ENCODE data around the gene LVRN.
"Not testable (repeated sequence)": the region's sequence is repeated elsewhere in the genome, so short reads cannot be mapped to it uniquely, and the experiment has no call there.

Gene LVRN

GRCh38 chr5:115962239-115962564, at the start of gene LVRN:
LVRN (plus strand) TSS chr5:115962475; CDS start chr5:115962618, 143 bp downstream.
- Histone ChIP-seq H3K27ac (ENCODE audit: low read depth, low read length) (no peak within 1 kb of the TSS), H3K4me1 (ENCODE audit: control insufficient read depth, insufficient read depth, low read length) (no peaks in the 10 kb centered on the region; the same call in 1 of the 2 replicates), H3K9me3 (ENCODE audit: control insufficient read depth, insufficient read depth, low read length) (no peaks in the 10 kb centered on the region), H3K9ac (ENCODE audit: low read depth, low read length) (no peak within 1 kb of the TSS), H3K27me3 (ENCODE audit: control insufficient read depth, insufficient read depth, low read length) (peaks cover 64% of the 10 kb centered on the region), H3K4me3 (ENCODE audit: low read depth, low read length) (peak within 1 kb of the TSS; percentile 63), H3K36me3 (ENCODE audit: control insufficient read depth, insufficient read depth, low read length) (no peaks in the 10 kb centered on the region)

- not testable (repeated sequence) for H3K27ac ChIP-seq (ENCODE audit: low read depth, low read length); H3K36me3 ChIP-seq (ENCODE audit: control insufficient read depth, insufficient read depth, low read length); H3K9ac ChIP-seq (ENCODE audit: low read depth, low read length); H3K27me3 ChIP-seq (ENCODE audit: control insufficient read depth, insufficient read depth, low read length); H3K9me3 ChIP-seq (ENCODE audit: control insufficient read depth, insufficient read depth, low read length); H3K4me3 ChIP-seq (ENCODE audit: low read depth, low read length); H3K4me1 ChIP-seq (ENCODE audit: control insufficient read depth, insufficient read depth, low read length)
Measured at GRCh38 chr5:115913623-115914400, 48.5 kb upstream of the LVRN start.

GRCh38 chr5:115920171-115920725, 42.0 kb upstream of the LVRN start:
- no peaks in the 10 kb centered on the region for H3K9me3 ChIP-seq (ENCODE audit: control insufficient read depth, insufficient read depth, low read length)
- H3K4me1 ChIP-seq (ENCODE audit: control insufficient read depth, insufficient read depth, low read length), result no peaks in the 10 kb centered on the region
- no peak overlapping the region for H3K9ac ChIP-seq (ENCODE audit: low read depth, low read length)
- no peak overlapping the region for H3K27ac ChIP-seq (ENCODE audit: low read depth, low read length)
- no peaks in the 10 kb centered on the region for H3K27me3 ChIP-seq (ENCODE audit: control insufficient read depth, insufficient read depth, low read length)
- H3K4me3 ChIP-seq (ENCODE audit: low read depth, low read length), result no peak overlapping the region
- H3K36me3 ChIP-seq (ENCODE audit: control insufficient read depth, insufficient read depth, low read length), result no peaks in the 10 kb centered on the region

- not testable (repeated sequence) for H3K27ac ChIP-seq (ENCODE audit: low read depth, low read length); H3K9me3 ChIP-seq (ENCODE audit: control insufficient read depth, insufficient read depth, low read length); H3K27me3 ChIP-seq (ENCODE audit: control insufficient read depth, insufficient read depth, low read length); H3K4me3 ChIP-seq (ENCODE audit: low read depth, low read length); H3K36me3 ChIP-seq (ENCODE audit: control insufficient read depth, insufficient read depth, low read length); H3K4me1 ChIP-seq (ENCODE audit: control insufficient read depth, insufficient read depth, low read length); H3K9ac ChIP-seq (ENCODE audit: low read depth, low read length)
Measured at GRCh38 chr5:115928578-115929407, 33.5 kb upstream of the LVRN start.

GRCh38 chr5:115930171-115930570, 32.1 kb upstream of the LVRN start:
- not testable (repeated sequence) for H3K27ac ChIP-seq (ENCODE audit: low read depth, low read length); H3K27me3 ChIP-seq (ENCODE audit: control insufficient read depth, insufficient read depth, low read length); H3K4me1 ChIP-seq (ENCODE audit: control insufficient read depth, insufficient read depth, low read length); H3K4me3 ChIP-seq (ENCODE audit: low read depth, low read length); H3K9ac ChIP-seq (ENCODE audit: low read depth, low read length); H3K9me3 ChIP-seq (ENCODE audit: control insufficient read depth, insufficient read depth, low read length); H3K36me3 ChIP-seq (ENCODE audit: control insufficient read depth, insufficient read depth, low read length)

GRCh38 chr5:115930630-115931337, 31.5 kb upstream of the LVRN start:
- Histone ChIP-seq H3K36me3 (ENCODE audit: control insufficient read depth, insufficient read depth, low read length) (no peaks in the 10 kb centered on the region), H3K27me3 (ENCODE audit: control insufficient read depth, insufficient read depth, low read length) (no peaks in the 10 kb centered on the region), H3K4me3 (ENCODE audit: low read depth, low read length) (no peak overlapping the region), H3K9ac (ENCODE audit: low read depth, low read length) (no peak overlapping the region), H3K27ac (ENCODE audit: low read depth, low read length) (no peak overlapping the region), H3K9me3 (ENCODE audit: control insufficient read depth, insufficient read depth, low read length) (no peaks in the 10 kb centered on the region), H3K4me1 (ENCODE audit: control insufficient read depth, insufficient read depth, low read length) (peaks cover 7% of the 10 kb centered on the region; the same call in 1 of the 2 replicates)

- Histone ChIP-seq H3K27ac (ENCODE audit: low read depth, low read length) (no peak overlapping the region), H3K9ac (ENCODE audit: low read depth, low read length) (no peak overlapping the region), H3K9me3 (ENCODE audit: control insufficient read depth, insufficient read depth, low read length) (no peaks in the 10 kb centered on the region)
Measured at GRCh38 chr5:115932991-115933390, 29.3 kb upstream of the LVRN start.

GRCh38 chr5:115934388-115934974, 27.8 kb upstream of the LVRN start:
- no peak overlapping the region for H3K27ac ChIP-seq (ENCODE audit: low read depth, low read length)
- peaks cover 10% of the 10 kb centered on the region; the same call in 1 of the 2 replicates for H3K4me1 ChIP-seq (ENCODE audit: control insufficient read depth, insufficient read depth, low read length)
- H3K9ac ChIP-seq (ENCODE audit: low read depth, low read length), result no peak overlapping the region
- H3K4me3 ChIP-seq (ENCODE audit: low read depth, low read length), result no peak overlapping the region
- H3K9me3 ChIP-seq (ENCODE audit: control insufficient read depth, insufficient read depth, low read length), result no peaks in the 10 kb centered on the region
- no peaks in the 10 kb centered on the region for H3K27me3 ChIP-seq (ENCODE audit: control insufficient read depth, insufficient read depth, low read length)
- H3K36me3 ChIP-seq (ENCODE audit: control insufficient read depth, insufficient read depth, low read length), result no peaks in the 10 kb centered on the region

More at GRCh38 chr5:115932991-115933390, 29.3 kb upstream of the LVRN start:
- Histone ChIP-seq H3K27me3 (ENCODE audit: control insufficient read depth, insufficient read depth, low read length) (no peaks in the 10 kb centered on the region), H3K4me3 (ENCODE audit: low read depth, low read length) (no peak overlapping the region), H3K36me3 (ENCODE audit: control insufficient read depth, insufficient read depth, low read length) (no peaks in the 10 kb centered on the region), H3K4me1 (ENCODE audit: control insufficient read depth, insufficient read depth, low read length) (peaks cover 7% of the 10 kb centered on the region; the same call in 1 of the 2 replicates)

GRCh38 chr5:115936031-115936430, 26.2 kb upstream of the LVRN start:
- Histone ChIP-seq H3K36me3 (ENCODE audit: control insufficient read depth, insufficient read depth, low read length) (no peaks in the 10 kb centered on the region), H3K4me1 (ENCODE audit: control insufficient read depth, insufficient read depth, low read length) (peaks cover 11% of the 10 kb centered on the region; the same call in 1 of the 2 replicates), H3K9me3 (ENCODE audit: control insufficient read depth, insufficient read depth, low read length) (no peaks in the 10 kb centered on the region), H3K9ac (ENCODE audit: low read depth, low read length) (no peak overlapping the region), H3K27ac (ENCODE audit: low read depth, low read length) (no peak overlapping the region), H3K27me3 (ENCODE audit: control insufficient read depth, insufficient read depth, low read length) (no peaks in the 10 kb centered on the region), H3K4me3 (ENCODE audit: low read depth, low read length) (no peak overlapping the region)

- Histone ChIP-seq H3K36me3 (ENCODE audit: control insufficient read depth, insufficient read depth, low read length) (no peaks in the 10 kb centered on the region), H3K9ac (ENCODE audit: low read depth, low read length) (no peak overlapping the region), H3K27me3 (ENCODE audit: control insufficient read depth, insufficient read depth, low read length) (no peaks in the 10 kb centered on the region), H3K9me3 (ENCODE audit: control insufficient read depth, insufficient read depth, low read length) (no peaks in the 10 kb centered on the region), H3K4me1 (ENCODE audit: control insufficient read depth, insufficient read depth, low read length) (peaks cover 8% of the 10 kb centered on the region; the same call in 1 of the 2 replicates), H3K27ac (ENCODE audit: low read depth, low read length) (peak overlapping the region; percentile 58), H3K4me3 (ENCODE audit: low read depth, low read length) (no peak overlapping the region)
Measured at GRCh38 chr5:115939059-115939458, 23.2 kb upstream of the LVRN start.

Data from HUES48 (cell line).